Posterior cingulate gyrus (tissue), 11 donors: ENCODE measurements around the gene ZFR.
"Not testable (repeated sequence)": the region's sequence is repeated elsewhere in the genome, so short reads cannot be mapped to it uniquely, and the experiment has no call there.

Experiments used
- DNase-seq, 10 donors: peaks; one replicate each; pipeline versions ENCODE4 v3.0.0 to v3.0.0-alpha.2; 2020 to 2021; ENCODE audit warnings: mixed read lengths in 3 of 10
- intact Hi-C: fragments of 100-400 bp; cut with DNase I; formaldehyde crosslinking; loops from one replicate; pipeline ENCODE4 v1.15.1; 2023

Gene ZFR

GRCh38 chr5:32454821-32455220 is 10.3 kb upstream of the ZFR start:
- no peak for DNase-seq
- intact Hi-C loops, result no loop called here

DNA sequence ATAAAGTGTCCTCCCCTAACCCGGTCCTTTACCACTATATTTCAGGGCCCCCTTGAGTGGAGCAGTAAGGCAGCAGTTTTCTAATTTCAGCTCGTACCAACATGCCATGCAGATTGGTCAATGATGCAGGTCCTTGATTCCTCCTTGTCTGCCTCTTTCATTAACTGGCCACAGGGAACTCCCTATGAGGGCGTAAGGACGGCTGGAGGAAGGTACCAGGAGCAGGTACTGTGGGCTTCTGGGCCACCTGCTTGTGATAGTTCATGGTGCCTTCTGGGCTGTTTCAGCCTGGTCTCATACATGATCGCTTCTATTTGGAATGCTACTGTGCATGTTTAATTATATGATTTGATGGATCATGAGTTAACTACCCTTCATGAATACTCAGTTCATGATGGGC is 9.4 kb upstream of the ZFR start:
- intact Hi-C loops, result no loop called here

GRCh38 chr5:32452316-32452715 is 7.8 kb upstream of the ZFR start:
- intact Hi-C loops, result not testable (repeated sequence)

More for the DNA sequence above, 9.4 kb upstream of the ZFR start:
- DNase-seq, result no peak

GRCh38 chr5:32450952-32451351 is 6.4 kb upstream of the ZFR start:
- intact Hi-C loops, result no loop called here
- no peak for DNase-seq

More at GRCh38 chr5:32452316-32452715, 7.8 kb upstream of the ZFR start:
- not testable (repeated sequence) for DNase-seq

- DNase-seq, result no peak
- intact Hi-C loops, result no loop called here
Measured at GRCh38 chr5:32449262-32449661, 4.7 kb upstream of the ZFR start.

DNA sequence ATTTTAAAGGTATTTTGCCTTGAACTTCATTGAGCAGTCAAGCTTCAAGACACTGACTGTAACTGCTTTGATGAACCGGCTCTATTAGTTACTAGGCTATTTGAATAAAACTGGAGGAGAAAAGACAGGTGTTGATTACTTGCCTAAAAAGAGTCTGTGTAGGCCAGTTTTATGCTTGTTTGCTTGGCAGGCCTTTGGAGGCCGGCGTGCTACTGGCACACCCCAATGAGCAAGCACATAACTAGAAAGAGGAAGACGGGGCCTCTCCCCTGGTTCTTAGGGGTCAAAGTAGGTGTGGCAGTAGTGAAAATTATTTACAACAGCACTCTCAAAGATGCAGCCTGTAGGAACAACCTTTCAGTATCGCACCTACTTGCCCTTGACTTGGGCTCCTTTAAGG is 2.1 kb upstream of the ZFR start:
- intact Hi-C loops, result no loop called here
- no peak for DNase-seq

DNA sequence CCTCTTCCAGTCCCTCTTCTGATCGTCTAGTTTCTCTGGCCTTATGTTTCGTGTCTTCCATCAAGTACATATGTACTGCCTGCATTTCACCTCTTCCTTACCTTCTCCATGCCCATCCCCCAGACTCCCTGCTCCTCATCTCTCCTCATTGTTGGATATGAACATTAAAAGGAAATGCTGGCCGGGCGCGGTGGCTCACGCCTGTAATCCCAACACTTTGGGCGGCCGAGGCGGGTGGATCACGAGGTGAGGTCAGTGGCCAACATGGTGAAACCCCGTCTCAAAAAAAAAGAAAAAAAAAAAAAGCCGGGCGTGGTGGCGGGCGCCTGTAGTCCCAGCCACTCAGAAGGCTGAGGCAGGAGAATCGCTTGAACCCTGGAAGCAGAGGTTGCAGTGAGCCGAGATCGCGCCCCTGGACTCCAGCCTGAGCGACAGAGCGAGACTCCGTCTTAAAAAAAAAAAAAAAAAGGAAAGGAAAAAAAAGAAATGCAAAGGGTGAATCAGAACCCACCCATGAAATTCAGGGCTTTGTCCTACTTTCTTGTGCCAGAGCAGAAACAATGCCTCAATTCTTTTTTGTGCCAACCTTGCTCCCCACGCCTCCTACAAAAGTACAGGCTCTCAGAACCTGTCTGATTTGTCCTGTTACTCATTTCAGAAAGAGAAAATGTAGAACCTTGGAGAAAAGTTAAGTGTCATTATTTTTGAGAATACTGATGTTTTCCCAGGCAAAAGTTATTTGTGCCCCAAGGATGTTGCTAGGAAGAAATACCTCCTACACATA is 1.5 kb upstream of the ZFR start:
- peak in 1 of 10 donors; percentile 85 for DNase-seq
- intact Hi-C loops, result loop anchor here (2.0 kb wide), 1 partner anchor 139 kb away; the partner anchor contains the start of gene SUB1

- DNase-seq, result no peak
- intact Hi-C loops, result loop anchor here (2.0 kb wide), 1 partner anchor 139 kb away; the partner anchor contains the start of gene SUB1
Measured at GRCh38 chr5:32445287-32445758, 783 bp upstream of the ZFR start.

- intact Hi-C loops, result loop anchor here (2.0 to 5.0 kb wide), 2 partner anchors 141 to 271 kb away; partner anchors contain the start of genes GOLPH3 and SUB1
- DNase-seq, result peak in 9 of 10 donors; percentile 16 to 90 (median 41)
Measured at GRCh38 chr5:32443541-32444430, 754 bp downstream of the ZFR start.

DNA sequence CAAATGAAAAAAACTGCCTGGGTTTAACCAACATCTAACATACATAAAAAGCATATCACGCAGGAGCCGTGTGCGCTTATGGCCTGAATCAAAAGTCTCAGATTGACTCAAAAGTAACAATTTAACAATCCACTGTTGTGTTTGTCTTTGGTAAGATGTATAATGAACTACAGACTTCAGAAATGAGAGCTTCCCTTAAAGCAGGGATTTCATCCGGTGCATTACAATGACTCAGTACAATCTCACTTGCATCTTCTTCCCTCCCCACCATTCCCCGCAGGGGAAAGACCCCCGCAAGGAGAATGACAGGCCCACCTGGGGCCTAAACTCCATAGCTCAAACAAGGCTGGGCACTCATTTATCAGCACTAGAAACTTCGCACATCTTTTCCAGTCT is 1.4 kb downstream of the ZFR start:
- intact Hi-C loops, result loop anchor here (5.0 kb wide), 1 partner anchor 271 kb away; the partner anchor contains the start of gene GOLPH3
- no peak for DNase-seq

DNA sequence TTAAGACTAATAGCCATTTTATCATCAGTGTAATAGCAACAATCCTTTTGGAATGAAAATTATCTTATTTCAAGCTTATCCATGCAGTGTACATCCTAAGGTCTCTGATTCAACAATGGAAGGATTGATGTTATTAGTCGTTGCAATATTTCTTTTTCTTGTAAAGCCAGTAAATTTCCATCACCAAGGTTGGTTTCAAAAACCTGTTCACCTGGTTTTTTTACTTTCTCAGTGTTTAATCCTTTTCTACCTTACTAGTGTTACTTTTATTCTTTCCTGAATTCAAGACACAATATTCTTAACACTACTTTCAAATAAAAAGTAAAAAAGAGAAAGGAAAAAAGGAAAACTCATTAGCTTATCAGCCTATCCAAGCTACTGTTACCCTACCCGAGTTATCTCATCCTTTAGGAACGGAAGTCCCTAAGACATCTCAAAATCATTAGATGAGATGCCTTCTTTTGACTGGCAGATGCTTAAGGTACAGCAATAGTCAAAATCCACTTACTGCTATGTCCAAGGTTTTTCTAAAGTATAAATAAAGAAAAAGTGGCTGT is 5.4 kb downstream of the ZFR start:
- DNase-seq, result no peak
- intact Hi-C loops, result no loop called here

GRCh38 chr5:32436553-32437242 is 7.8 kb downstream of the ZFR start:
- intact Hi-C loops, result no loop called here
- no peak for DNase-seq

DNA sequence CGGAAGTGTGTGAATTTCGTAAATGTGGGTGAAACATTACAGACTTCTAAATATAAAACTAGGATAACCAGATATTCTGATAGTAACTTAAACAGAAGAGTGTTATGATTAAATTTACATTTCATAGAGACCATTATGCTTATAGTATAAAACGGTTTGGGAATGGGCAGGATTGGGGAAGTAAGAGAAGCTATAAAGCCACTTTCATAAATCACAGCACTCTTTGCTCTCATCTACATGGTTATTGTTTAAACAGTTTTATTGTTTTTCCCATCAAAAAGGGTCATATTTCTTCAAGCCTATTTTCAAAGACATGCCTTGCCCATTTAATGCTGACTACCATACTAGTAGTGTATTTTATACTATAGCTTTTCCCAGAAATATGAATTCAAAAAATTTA is 9.2 kb downstream of the ZFR start:
- intact Hi-C loops, result no loop called here
- DNase-seq, result no peak

- DNase-seq, result no peak
- intact Hi-C loops, result no loop called here
Measured at GRCh38 chr5:32434221-32434620, 10.3 kb downstream of the ZFR start.

DNA sequence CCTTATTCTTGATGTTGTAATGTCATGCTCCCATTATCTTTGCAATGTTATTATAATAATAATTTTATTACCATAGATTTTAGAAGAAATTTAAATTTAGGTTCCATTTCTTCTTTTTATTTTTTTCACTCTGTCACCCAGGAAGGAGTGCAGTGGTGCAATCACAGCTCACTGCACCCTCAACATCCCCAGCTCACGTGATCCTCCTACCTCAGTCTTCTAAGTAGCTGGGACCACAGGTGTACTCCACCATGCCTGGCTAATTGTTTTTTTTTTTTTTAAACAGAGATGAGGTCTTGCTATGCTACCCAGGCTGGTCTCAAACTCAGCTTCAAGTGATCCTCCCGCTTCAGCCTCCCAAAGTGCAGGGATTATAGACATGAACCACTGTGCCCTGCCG is 11.9 kb downstream of the ZFR start:
- no peak for DNase-seq
- intact Hi-C loops, result no loop called here

- DNase-seq, intact Hi-C loops: not testable (repeated sequence)
Measured at GRCh38 chr5:32430825-32431224, 13.7 kb downstream of the ZFR start.

GRCh38 chr5:32428426-32428825 is 16.1 kb downstream of the ZFR start:
- intact Hi-C loops, result no loop called here
- DNase-seq, result peak in 1 of 10 donors; percentile 56

GRCh38 chr5:32426440-32427151 is 17.9 kb downstream of the ZFR start:
- DNase-seq, result no peak
- intact Hi-C loops, result no loop called here

DNA sequence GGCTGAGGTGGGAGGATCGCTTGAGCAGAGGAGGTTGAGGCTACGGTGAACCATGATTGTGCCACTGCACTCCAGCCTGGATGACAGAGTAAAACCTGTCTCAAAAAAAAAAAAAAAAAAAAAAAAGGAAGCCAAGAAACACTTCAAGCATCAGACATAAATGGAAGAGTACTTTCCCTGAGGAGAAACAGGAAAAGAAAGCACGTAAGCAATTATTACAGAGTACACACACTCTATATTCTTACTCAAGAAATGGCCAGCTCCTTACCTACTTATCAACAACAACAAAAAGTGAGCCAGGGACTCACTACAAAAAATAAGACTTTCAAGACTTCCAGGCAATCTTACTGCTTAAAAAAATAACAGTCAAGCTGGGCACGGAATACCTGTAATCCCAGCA is 21.8 kb downstream of the ZFR start:
- no peak for DNase-seq
- intact Hi-C loops, result no loop called here

DNA sequence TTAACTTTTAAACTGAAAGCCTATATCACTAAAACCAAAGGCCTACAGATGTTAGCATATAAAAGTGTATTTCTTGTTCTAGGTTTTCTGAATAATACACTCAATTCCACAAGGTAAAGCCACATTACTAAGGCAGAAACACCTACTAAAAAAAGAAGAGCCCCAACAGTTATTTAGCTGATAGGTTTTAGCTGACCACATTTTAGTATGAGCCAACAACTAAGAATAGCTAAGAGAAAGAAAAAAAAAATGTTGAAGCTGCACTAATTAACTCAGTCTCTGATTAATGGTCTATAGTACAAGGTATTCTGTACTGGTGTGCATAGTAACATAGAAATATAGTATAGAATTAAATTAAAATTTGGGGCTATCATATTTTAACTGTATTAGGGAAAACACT is 23.5 kb downstream of the ZFR start:
- intact Hi-C loops, result no loop called here
- DNase-seq, result no peak
